Measurements from ENCODE around the gene PACRG.

DNA sequence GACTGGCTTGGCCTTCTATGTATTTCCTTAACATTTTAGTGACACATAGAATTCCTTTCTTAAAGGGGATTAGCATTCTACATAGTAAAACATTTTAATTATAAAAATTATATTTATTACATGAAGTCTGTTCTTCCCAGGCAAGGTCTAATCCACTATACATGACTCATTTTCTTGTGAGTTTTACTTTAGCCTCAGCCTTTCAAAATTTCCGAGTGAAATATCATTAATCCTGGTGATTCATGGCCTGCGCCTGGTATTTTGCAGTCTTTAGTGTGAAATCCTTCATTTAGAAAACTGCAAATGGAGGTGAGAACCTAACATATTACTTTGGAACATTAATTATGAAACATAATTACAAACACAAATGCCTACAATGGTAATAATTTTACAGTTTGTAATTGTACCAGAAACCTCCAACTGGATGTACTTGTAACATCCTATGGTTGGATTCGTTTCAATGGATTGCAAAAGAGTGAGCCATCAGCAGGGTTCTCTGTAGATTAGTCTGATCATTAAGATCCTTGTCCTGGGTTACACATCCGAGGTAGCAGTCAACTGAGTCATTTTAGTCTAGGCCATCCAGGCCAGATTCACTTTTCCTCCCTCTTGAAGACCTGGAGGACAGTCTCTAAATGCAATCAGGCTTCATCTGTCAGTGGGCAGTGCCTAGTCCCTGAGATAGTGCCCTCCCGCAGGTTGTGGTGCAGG is 272.0 kb downstream of the PACRG start:
- TF ChIP-seq EP300 (IDR thresholded peaks at IDR 0.05) (no peak), POLR2A (IDR thresholded peaks at IDR 0.05) (no peak)
- TF ChIP-seq, protein P1, sequence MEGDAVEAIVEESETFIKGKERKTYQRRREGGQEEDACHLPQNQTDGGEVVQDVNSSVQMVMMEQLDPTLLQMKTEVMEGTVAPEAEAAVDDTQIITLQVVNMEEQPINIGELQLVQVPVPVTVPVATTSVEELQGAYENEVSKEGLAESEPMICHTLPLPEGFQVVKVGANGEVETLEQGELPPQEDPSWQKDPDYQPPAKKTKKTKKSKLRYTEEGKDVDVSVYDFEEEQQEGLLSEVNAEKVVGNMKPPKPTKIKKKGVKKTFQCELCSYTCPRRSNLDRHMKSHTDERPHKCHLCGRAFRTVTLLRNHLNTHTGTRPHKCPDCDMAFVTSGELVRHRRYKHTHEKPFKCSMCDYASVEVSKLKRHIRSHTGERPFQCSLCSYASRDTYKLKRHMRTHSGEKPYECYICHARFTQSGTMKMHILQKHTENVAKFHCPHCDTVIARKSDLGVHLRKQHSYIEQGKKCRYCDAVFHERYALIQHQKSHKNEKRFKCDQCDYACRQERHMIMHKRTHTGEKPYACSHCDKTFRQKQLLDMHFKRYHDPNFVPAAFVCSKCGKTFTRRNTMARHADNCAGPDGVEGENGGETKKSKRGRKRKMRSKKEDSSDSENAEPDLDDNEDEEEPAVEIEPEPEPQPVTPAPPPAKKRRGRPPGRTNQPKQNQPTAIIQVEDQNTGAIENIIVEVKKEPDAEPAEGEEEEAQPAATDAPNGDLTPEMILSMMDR (IDR thresholded peaks at IDR 0.05) = no peak

Measured in upper lobe of left lung (tissue), 4 donors.